Stimulated activated CD4-positive, alpha-beta T cell treated with anti-CD3 and anti-CD28 coated beads, Interleukin-1b, Interleukin-23, amount 100 ng/mL, for 24 hours (primary cell): ENCODE measurements around the gene ZNF839.
"Not testable (repeated sequence)": the region's sequence is repeated elsewhere in the genome, so short reads cannot be mapped to it uniquely, and the experiment has no call there.

ENCODE experiments used
- DNase-seq, 4 experiments: peaks; one replicate each; pipeline ENCODE4 v3.0.0-alpha.2; 2020; ENCODE audit warnings: low read depth in 4 of 4, low spot score in 1 of 4

The ZNF839 gene

DNA sequence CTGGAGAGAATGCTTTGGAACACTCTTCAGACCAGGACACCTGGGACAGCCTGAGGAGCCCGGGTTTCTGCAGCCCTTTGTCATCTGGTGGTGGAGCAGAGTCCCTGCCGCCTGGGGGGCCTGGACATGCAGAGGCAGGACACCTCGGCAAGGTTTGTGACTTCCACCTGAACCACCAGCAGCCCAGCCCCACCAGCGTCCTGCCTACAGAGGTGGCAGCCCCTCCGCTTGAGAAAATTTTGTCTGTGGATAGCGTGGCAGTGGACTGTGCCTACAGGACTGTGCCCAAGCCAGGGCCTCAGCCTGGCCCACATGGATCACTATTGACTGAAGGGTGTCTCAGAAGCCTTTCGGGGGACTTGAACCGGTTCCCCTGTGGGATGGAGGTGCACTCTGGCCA, 22.0 kb downstream of the ZNF839 start:
- no peak for DNase-seq

DNA sequence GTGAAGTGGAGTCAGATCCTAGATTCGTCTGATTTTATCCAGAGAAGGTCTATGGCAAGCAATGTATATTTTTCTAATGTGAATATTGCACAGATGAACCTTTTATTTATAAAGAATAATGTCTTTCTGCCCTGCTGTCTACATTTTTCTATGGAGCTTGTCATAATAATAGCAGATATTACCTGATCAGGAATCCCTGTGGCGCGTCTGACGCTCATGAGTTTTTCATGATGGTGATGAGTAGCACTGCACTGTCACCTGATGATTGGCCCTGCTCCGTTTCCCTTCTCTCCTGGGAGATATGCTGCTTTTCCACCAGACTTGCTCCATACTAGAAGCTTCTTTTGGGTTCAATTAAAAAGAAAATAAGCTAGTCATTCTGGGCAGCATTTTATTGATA, 22.7 kb downstream of the ZNF839 start:
- no peak for DNase-seq

- no peak for DNase-seq
Observed at GRCh38 chr14:102344084-102344483, 24.5 kb downstream of the ZNF839 start.

DNA sequence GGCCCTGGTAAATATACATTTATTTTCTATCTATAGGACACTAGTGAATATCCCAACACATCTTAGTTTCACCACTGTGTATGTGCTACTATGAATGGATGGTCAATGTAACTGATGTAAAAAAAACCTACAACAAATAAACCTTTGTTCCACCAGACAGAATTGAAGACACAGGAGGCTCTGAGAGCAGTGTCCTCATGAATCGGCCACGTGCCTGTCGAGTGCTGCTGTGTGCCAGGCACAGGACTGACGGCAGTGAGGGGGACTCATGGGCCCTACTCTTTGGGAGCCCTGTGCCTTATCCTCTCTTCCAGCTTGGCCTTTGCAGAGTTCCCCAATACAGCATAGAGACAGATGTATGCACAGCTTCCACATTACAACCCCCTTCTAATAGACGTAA, 24.9 kb downstream of the ZNF839 start:
- DNase-seq, result no peak

DNA sequence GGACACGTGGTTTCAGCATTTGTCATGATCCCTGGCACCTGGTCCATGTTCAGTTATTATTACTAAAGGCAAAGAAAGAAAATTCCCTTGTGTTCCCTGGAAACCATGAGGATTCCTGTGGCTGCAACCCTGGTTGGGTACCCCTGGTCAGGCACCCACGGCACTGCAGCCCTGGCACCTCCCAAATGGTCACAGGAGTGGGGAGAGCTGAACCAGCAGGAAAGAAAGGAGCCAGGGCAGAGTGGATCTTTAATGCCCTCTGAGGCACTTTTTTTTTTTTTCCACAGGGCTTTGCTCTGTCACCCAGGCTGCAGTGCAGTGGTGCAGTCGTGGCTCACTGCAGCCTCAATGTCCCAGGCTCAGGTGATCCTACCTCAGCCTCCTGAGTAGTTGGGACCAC, 25.7 kb downstream of the ZNF839 start:
- DNase-seq, result no peak

DNA sequence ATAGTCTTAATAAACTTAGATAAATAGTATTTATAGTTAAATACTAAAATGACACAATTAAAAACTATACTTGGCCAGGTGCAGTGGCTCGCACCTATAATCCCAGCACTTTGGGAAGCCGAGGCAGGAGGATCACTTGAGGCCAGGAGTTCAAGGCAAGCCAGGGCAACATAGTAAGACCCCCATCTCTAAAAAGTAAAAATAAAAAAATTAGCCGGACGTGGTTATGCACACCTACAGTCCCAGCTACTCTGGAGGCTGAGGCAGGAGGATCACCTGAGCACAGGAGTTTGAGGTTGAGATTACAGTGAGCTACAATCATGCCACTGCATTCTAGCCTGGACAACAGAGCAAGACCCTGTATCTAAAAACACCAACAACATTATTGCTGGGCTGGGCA, 27.1 kb downstream of the ZNF839 start:
- DNase-seq, result no peak

DNA sequence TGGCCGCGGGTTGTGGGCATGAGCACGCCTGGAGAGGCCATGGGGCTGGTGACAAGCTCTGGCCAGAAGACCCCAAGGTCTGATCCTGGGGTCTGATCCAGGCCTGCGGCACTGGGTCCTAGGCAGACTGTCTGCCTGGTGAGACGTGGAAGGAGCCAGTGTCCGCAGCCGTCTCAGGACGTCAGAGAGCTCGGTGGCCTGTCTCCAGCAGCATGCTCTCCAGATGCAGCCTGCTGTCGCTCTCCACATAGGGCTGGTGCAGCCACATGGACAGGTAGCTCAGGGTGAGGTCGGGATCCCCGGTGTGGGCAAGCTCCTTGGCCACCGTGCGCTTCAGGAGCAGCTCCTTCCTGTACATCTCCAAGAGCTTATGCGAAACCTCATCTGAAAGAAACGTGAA, 28.8 kb downstream of the ZNF839 start:
- DNase-seq, result no peak

GRCh38 chr14:102351023-102351422, 31.5 kb downstream of the ZNF839 start:
- DNase-seq, result no peak

GRCh38 chr14:102351593-102351992, 32.0 kb downstream of the ZNF839 start:
- not testable (repeated sequence) for DNase-seq

DNA sequence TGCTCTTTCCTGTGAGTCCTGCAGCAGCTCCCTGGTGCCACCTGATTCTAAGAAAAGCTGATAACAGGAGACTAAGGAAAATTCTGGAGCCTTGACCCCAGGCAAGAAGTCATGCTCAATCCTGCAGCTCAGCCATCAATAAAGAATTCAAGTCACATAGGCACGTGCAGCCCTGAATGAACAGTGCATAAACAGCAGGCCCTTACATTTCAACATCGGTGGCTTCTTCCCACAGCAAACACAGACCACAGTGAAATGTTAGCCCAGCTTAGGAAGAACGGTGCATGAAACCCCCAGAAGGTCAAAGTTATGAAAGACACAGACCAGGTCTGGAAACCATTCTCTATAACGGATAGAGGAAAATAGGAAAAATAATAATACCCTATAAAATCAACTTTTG, 32.7 kb downstream of the ZNF839 start:
- DNase-seq, result no peak

GRCh38 chr14:102353126-102353619, 33.6 kb downstream of the ZNF839 start:
- no peak for DNase-seq

DNA sequence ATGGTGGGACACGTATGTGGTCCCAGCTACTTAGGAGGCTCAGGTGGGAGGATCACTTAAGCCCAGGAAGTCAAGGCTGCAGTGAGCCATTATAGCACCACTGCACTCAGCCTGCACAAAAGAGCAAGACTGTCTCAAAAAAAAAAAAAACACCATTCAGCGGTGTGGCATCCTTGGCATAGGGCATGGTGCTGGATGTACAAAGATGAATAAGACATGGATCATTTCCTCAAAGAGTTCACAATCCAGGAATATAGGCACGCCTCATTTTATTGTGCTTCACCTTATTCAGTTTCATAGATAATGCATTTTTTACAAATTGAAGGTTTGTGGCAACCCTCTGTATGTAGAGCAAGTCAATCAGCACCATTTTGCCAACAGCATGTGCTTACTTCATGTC, 36.7 kb downstream of the ZNF839 start:
- no peak for DNase-seq

DNA sequence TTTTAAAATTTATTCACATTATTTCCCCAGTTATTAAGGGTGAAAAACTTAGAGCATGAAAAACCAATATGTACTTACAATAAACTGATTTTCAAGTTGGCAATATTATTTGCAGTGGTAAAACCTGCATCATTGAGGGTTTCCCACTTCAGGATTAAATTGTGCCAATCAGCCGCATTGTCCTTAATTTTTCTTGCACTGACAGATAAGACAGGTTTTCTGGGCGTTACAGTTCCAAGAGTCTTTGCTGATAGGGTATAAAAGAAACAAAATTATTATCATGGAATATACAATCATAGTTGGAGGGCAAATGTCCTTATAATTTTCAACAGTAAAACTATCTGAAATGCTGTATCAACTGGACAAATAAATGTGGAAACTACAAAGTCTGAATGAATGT, 39.8 kb downstream of the ZNF839 start:
- no peak for DNase-seq

- no peak for DNase-seq
Observed at GRCh38 chr14:102360388-102360787, 40.8 kb downstream of the ZNF839 start.

- peak in 3 of 4 experiments; percentile 21 to 52 (median 47) for DNase-seq
Observed at GRCh38 chr14:102362084-102362483, 42.5 kb downstream of the ZNF839 start.

- DNase-seq, result peak; percentile 95 to 98 (median 96)
Observed at GRCh38 chr14:102362545-102363181, 43.1 kb downstream of the ZNF839 start, which contains the start of the genes CINP and TECPR2. Gene CINP (minus strand): TSS chr14:102362890. CDS start chr14:102362851, 39 bp downstream. Gene TECPR2 (plus strand): TSS chr14:102362941. CDS start chr14:102376722, 13,781 bp downstream.

DNA sequence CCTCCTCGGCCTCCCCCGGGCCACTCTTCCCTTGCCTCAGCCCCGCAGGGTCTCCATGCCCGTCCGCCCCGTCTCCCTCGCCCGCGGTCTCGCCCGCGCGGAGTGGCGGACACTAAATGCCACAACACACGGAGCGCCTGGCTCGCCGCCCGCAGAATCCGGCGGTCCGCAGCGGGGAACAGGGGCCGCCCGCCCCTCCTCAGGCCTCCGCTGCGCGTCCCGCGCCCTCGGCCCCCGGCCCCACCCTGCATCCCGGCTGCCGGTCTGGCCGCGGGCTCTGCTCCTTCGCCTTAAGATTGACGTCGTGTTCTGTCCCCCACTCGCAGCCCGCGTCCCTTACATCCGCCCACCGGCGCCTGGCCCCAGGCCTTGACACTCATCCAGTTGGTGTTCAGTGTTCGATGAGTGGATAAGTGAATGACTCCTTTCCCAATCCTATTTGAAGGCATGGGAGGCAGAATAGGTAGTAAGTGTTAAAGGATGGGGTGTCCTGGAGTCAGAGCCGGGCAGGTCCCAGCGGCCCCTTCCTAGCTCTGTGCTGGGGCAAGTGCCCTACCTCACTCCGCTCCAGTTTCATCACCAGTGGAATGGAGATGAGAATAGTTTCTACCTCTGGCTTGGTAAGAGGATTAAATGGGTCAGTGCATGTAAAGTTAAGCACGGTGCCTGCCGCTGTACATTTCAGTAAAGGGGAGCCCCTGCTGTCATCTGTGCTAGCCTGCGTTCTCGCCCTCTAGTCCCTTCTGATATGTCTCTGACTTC, 43.8 kb downstream of the ZNF839 start:
- DNase-seq, result peak in 1 of 4 experiments; percentile 29

DNA sequence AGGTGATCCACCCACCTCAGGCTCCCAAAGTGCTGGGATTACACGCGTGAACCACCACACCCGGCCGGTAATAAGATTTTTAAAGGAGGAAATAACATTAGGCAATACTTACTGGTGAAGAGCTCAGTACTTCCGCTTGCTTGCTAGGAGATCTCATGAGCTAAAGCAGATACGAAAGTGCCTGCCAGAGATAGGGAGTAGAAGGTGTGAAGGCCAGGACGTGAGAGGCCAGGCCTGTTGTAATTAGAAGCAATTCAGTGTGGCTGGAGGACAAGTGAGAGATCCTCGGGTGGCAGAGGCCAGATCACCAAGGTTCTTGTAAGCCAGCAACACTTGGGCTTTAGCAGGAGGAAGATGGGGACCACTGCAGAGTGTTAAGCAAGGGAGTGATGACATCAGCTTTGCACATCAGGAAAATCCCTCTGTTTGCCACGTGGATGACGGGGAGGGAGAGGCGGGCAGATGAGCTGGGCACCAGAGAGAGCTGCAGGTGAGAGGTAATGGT, 50.8 kb downstream of the ZNF839 start:
- DNase-seq, result no peak

GRCh38 chr14:102371361-102371760, 51.8 kb downstream of the ZNF839 start:
- no peak for DNase-seq

- DNase-seq, result no peak
Observed at GRCh38 chr14:102373110-102373509, 53.6 kb downstream of the ZNF839 start.

DNA sequence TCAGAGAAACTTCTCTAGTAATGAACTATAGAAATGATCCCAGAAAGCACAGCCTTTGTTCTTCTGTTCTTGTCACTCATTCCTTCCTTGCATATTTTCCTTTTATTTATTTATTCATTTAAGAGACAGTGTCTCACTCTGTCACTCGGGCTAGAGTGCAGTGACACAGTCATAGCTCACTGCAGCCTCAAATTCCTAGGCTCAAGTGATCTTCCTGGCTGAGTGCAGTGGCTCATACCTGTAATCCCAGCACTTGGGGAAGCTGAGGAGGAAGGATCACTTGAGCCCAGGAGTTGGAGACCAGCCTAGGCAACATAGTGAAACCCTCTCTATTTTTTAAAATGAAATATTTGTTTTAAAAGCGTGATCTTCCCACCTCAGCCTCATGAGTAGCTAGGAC, 54.7 kb downstream of the ZNF839 start:
- no peak for DNase-seq

- no peak for DNase-seq
Observed at GRCh38 chr14:102375119-102375518, 55.6 kb downstream of the ZNF839 start.
